Bone marrow (tissue), 2 donors: ENCODE results near the gene COL4A2.

Source experiments
- DNase-seq, 2 donors: peaks; one replicate each; lab custom pipeline; 2025; lab: John Stamatoyannopoulos, UW

The COL4A2 gene

DNA sequence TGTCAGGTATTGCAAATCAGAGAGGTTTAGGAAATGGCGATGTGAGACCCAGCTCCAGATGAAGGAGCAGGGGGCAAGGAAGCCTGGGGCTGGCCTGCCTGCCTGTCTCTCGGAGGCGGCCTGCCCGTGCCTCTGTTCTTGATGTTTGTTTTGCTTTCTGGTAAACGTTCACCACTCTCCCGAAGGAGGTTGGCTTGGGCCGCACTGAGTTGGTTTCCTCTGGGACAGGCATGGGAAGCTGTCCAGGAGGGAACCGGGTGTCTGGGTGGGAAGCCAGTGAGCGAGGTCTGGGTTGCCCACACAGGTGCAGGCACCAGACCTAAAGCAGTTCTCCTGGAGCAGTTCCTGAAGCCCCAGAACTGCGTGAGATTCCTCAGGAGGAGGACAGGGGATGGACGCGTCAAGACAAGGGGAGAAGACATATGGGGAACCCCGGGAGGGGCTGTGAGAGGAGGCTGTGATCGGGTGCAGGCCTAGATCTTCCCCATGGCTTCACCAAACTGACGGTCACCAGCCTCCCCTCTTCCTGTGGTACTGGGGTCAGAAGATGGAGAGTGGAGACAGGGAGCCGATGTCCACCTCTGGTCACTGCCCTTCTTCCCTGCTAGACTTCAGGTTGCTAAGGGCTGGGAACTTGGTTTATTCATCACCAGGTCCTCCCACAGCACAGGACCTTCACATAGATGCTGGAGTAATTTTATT, 15.2 kb downstream of the COL4A2 start:
- DNase-seq: no peak

DNA sequence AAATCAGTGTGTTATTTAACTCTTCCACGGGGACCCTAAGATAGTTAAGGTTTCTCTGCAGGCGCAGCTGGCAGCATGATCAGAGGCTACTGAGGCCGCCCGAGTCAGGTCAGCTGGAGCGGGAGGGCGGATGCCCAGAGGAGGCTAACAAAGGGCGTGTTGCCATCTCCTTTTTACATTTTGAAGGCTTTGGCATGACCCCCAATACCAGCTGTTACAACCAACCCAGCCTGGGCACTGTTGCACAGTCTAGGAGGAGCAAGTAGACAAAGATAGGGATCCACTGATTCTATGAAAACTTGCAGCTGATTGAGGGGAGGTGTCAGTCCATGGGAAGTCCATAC, 15.7 kb downstream of the COL4A2 start:
- no peak for DNase-seq

DNA sequence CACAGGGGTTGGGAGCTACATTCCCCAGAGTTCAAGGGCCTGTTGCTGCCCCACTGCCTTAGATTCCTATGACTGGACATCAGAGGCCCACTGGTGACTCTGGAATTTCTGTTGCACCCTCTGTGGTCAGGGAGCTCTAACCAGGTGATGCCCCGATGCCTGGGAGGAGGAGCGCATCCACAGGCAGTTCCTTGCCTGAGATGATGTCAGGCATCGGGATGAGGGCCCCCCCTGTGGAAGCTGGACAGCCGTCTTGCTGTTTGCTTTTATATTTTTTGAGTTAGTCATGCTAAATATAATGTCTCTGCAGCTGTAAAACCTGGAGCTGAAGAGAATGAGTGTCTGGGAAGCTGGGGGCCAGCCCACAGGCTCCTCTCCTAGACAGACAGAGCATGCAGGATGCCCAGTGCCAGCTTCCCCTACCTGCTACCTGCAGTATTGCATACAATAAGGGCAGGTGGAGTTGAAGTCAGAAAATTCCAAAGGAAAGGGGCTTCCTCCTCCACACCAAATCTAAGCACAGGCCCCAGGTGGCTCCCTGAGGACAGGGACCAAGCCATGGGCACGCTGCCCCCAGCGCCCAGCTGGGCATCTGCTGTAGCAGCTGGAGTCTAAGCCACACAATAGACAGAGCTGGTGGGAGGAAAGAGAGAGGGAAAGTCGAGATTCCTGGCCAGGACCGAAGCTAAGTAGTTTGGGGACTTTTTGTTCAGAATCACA, 16.2 kb downstream of the COL4A2 start:
- no peak for DNase-seq

DNA sequence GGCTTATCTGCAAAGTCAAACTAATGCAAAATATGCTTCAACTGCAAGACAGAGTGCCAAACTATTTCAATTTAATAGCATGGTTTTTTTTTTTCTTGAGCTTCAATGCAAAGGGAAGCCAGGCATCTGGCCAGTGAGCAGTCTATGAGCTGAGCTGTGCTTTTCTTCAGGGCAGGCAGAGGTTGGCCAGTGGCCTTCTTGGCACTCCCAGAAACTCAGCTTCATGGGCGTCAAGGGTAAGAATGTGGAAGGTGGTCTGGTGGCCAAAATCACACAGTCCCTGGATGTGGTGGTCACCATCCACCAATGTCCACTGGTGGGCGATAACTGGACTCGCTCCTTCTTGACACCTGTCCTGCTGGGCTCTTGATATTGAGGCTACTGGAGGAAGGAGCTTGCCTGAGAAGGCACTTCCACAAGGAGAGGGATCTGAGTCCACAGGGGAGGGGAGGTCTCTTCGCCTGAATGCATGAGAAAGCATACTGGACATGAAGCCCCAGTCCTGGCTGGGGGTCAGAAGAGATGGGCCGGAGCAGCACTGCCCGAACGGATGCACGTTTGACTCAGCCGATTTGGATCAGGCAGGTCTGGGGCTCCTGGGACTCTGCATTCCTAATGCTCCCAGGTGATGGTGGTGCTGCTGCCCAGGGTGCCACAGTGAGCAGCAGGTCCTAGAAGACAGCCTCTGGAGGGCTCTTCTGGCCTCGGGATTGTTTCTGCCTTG, 17.1 kb downstream of the COL4A2 start:
- DNase-seq: no peak

DNA sequence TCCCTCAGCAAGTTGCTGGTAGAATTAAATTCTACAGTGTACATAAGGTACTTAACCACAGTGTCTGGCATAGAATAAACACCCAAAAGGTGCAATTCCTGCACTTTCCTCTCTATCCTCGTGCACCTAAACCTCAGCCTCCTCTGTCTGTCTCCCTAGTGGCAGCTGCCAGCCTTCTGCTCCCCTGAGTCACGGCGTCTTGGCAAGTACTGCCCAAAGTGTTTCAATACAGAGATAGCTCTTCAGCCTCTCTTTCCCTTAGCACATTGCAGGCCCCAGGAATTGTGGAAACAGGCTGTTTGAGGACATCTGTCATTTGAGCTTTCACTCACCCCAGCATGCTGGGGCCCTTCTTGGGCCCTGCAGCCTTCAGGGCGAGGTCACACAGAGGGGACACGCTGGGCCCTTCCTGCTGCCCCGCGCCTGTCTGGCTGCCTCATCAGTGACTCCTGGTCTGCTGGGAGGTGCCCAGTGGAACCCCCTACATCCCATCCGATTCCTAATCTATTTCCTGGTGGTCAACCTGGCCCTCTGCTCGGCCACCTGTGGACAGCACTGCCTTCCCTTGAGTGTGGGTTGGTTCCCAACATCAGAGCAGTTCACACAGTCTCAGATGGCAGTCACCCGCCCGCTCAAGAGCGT, 19.3 kb downstream of the COL4A2 start:
- DNase-seq: no peak

DNA sequence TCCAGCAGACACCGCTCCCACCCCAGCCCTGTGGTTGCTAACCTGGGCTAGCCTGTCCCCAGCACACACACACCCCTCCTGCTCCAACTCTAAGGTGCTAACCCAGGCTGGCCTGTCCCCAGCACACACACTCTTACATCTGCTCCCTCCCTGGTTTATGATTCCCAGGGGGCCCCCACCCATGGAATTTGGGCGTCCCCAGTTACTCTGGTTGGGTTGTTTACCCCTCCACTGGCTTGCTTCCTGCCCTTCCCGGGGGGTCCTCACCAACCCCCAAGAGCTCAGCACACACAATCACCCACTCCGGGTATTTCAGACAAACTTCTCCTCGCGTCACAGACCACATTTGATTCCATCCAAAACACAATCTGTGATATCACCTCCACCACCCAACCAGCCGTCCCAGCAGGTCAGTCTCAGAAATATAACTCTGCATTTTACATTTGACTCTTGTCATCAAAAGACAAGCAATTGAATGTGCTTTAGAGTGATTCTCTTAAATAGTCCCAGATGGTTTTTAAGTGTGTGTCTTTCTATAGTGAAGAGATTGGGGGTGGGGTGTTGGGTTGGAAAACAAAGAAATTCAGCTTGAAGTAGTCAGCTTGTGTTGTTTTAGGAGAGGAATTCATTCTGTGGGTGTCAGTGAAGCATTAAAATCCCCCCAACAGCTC, 20.1 kb downstream of the COL4A2 start:
- no peak for DNase-seq

DNA sequence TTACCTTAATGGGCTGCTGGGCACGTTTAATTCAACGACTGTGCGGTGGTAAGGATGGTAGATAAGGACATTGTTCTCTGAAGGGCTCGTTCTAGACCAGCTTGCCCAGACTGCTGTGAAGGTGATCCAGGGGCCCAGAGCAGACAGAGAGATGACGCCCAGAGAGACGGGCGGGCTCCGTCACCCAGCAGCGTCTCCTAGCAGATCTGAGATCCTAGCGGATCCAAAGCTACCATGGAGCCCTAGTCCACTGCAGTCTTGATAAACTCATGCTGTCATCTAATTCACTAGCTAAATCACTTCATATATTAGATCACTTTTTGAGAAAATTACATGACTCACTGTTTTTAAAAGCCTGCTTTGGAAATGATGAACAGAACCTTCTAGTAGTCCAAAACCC, 21.5 kb downstream of the COL4A2 start:
- DNase-seq: no peak

DNA sequence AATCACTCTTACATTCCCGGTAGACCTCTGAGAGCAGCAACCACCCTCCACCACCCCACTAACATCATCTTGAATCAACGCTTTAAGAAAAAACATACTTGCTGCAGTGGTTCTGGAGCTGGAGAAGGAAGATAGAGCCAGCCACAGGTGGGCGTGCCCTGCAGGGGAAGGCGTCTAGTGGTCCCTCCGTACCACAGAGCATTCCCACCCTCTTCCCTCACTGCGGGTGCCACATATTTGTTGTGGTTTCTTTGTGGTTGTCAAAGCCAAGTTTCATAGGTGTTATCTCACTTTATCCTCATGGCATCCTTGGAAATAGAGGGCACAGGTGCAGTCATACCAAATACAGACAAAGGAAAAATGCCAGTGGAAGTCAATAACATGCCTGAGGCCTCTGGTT, 22.2 kb downstream of the COL4A2 start:
- no peak for DNase-seq

DNA sequence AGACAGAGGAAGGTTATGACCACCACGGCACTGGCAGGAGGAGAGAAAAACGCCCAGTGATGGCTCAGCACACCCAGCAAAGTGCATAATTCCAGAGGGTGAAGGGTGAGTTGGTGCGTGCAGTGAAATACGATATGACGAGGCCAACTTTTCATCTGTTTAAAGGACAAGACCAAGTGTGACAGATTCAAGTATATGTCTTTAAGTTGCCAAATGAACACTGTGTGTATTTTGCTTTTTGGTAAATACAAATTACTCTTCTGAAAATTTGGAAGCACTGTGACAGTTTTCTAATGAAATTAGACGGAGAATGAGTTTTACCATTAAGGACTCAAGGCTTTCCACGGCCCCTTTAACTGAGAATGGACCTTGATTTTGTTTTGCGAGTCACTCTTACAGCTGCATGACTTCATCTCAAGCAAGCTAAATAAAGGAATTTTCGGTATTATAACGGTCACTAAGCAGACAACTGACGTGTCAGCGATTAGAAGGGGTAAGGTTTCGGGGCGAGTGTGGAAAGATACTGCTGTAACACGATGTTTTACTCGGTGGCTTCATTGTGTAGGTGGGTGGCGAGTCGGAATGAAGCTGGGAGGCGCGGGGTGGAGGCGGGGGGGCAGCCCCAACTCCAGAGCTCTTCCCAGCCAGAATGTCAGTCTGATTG, 22.8 kb downstream of the COL4A2 start:
- no peak for DNase-seq

DNA sequence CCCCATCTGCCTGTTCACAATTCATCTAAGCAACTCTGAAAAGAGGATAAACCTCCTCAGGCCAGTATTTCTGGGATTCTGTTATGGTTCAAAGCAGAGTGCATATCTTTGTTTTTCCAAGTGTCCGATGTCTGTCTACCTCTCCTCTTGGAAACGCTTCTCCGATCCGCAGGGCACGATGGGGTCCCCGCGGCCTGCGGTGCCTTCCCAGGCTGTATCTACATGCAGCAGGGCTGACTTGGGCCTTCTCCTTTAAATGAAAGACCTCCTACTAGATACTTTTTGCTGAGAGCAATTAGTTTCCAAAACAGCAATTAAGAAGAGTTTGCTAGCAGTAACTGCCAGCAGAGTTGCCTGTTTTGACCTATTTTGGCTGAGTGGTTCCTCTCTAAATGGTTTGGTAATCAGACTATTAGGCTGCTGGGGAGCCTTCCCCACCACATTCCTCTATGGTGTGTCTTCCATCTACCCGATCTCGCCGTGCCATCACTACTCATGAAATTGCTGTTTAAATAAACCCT, 23.5 kb downstream of the COL4A2 start:
- DNase-seq: no peak

DNA sequence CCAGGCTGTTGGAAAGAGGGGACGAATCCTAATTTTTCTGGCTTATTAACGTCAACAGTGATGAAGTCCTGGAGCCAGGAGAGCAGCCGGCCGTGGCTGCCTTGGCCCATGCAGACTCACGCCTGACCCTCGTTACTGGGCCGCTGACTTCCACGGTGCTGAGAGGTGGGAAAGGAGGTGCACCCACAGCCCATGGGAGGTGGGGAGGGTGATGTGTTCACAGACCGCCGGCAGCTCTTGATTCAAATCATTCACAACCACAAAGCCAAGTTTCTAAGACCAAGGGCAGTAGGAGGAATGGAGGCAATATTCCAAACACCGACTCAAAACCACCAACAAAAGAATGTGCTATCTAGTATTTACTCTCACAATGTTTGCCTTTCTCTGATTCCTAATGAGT, 24.3 kb downstream of the COL4A2 start:
- DNase-seq: no peak

DNA sequence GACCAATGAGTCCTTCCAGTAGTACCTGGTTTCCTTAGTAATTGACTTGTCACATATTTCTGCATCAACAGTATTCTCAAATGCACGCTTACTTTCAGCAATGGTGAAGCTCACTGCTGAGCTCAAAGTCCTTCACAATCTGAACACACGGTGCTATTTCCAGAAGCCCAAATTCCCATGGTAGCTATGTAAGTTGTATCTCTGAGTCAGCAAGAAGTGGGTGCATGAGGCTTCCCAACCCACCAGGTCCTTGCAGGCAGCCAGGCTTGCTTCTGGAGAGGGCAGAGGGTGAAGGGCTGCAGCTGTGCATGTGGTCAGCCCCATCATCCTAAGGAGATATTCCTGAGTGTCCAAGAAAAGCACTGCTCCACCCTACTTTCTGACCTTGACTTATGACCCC, 25.7 kb downstream of the COL4A2 start:
- DNase-seq: no peak

DNA sequence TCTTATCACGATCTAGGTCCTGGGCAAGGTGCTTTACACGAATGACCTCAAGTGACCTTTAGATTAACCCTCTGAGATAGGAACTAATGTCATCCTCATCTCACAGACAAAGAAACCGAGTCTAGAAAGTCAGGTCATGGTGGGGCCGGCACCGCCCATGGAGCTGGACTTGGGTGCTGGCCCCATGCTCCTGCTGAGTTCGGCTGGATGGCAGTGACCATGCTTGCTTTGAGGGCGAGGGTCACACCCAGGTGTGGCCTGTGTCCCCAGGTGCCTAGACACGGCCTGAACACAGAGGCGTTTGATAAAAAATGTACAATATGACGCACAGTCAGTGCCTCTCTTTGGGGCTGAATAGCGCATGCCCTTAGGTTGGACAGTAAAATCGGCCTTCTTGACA, 26.8 kb downstream of the COL4A2 start:
- DNase-seq: no peak

DNA sequence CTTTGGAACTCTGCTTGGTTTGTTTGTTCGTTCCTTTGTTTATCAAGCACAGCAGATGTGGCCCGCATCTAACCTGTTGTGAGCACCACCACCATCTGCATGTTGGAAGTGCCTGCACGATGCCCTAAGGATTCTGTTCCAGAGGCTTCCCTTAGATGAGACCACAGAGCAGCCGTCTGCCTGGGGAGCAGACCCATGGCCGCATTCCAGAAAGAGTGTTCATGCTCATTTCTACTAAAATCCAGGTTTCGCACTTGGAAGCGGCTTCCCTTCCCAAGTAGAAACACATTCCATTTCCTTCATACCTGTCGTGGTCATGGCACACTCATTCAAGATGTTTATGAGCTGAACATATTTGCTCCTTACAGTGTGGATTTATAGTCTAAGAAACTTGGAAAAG, 27.2 kb downstream of the COL4A2 start:
- no peak for DNase-seq

DNA sequence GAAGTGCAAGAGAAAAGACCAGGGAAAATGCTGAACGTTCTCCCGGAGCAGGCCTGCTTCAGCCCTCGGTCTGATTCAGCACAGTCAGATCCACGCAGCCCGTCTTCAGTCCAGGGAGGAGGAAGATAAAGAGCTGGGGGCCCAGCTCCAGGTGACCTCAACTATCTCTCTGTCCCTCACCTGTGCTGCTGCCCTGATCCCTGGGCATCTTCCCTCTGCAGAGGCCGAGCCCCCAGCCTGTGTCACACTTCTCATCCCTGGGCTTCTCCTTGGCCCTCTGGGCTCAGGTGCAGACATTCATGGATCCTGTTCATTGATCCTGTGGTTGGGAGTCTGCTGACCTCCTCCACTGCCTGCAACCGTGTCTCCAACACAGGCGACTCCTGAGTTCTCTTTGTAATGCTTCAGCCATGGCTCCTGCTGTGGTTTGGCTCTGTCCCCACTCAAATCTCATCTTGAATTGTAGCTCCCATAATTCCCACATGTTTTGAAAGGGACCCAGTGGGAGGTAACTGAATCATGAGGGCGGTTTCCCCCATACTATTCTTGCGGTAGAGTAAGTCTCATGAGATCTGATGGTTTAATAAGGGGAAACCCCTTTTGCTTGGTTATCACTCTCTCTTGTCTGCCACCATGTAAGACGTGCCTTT, 27.9 kb downstream of the COL4A2 start:
- no peak for DNase-seq

DNA sequence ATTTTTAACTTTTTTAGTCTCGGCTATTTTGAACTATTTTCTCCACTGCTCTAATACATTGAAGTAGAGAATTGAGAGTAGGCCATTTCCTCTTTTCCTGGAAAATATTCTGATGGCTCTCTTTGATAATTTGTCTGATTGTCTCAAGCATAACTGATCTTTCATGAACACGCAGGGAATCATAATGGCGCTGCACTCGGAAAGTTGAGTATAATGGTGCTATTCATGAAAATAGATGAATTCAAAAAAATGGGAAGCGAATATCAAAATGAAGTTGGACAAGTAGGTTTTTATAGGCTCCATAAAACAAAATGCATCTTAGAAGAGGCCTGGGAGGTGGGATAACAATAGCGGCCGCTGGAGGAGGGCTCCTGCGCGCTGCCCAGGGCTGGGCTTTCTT, 29.0 kb downstream of the COL4A2 start:
- no peak for DNase-seq

DNA sequence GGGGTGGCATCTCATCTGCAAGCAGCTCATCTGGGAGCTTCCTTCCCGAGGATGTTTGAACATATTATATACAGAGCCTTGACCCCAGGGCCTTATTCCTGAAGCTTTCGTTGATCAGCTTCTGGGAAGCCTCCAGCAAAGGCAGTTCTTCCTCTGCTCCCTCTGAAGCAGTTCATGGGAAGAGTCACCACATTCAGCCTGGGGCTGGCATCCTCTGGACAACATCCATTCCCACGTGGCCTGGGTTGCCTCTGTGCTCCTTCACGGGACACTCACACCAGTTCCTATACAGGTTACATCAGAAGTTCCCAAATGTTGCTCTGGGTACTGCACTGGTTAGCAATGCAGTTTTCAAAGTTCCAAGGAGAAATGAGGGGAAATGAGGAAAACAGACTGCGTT, 29.6 kb downstream of the COL4A2 start:
- DNase-seq: no peak

DNA sequence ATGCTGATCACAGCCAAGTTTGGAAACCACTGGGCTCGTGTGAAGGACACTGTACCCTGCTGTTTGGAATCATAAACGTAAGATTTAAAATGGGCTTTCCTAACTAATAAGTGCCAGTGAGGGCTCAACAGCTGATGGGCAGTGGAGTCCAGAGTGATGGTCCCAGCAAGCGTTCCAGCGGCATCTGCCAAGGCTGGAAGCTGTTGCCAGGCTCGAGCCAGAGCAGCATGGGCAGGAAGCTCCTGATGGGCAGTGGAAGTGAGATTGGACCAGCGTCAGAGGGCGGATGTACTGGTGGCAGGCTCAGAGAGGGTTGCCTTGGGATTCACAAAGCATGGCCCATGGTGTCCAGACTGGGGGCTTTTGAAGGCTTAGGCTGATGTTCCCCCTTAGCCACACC, 30.2 kb downstream of the COL4A2 start:
- DNase-seq: no peak

DNA sequence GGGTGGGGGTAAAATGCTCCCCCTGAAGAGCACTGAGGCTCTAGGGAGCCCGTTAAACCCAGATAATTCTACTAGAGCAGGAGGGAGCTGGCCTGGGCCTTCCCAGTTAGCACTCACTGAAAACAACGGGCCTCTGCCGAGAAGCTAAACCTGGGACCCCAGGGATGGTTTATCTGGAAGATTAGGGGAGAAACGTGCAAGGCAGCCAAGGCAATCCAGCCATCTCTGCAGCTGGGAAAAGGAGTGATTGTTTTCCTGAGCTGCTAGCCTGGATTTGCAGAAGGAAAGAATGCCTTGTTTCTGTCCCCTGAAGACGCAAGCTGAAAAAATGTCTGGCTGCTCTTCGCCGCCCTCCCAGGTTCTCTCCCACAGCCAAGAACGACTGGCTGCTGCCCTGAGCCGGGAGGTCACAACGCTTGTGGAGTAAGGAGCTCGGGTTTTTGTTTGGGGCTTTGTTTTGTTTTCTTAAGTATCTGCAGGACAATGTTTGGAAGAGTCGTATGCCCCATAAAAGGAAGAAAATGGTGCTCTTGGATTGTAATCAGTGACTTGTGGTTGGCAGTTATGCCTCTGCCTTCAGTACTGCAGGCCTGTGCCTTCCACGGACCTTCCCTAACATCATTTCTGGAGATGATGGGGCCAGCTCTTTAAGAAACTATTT, 31.5 kb downstream of the COL4A2 start:
- no peak for DNase-seq

DNA sequence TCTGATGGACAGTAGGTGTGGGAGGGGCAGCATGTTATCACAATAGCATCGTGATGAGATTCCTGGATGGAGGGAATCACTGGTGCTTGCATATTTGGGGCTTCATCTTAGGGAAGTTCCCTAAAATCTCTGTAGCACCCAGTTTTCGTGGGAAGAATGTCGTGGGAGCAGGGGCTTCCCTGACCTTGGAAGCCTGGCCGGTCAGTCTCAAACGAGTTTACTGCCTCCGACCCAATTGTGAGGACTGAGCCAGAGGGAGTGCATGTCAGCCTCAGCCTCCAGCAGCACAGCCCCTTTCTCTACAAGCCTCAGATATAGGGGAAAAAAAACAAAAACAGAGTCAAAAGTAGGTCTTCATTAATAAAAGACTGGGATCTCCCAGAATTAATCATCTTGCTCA, 32.2 kb downstream of the COL4A2 start:
- DNase-seq: no peak
